GM10266 (cell line): Measurements from ENCODE around the gene FOXK2.

Experiments
- DNase-seq: peaks from one replicate; pipeline ENCODE4 v3.0.0; 2012; ENCODE audit errors: extremely low spot score
- TF ChIP-seq, protein P1 (sequence below): IDR thresholded peaks from 2 replicates; pipeline ENCODE4 v1.5.1; 2012; ENCODE audit warnings: mild to moderate bottlenecking, low read depth; ENCODE audit not compliant: control insufficient read depth, insufficient read depth; ENCODE audit errors: missing control alignments

The FOXK2 gene

GRCh38 chr17:82495844-82496528 lies 23.5 kb upstream of the FOXK2 start:
- TF ChIP-seq, protein P1, sequence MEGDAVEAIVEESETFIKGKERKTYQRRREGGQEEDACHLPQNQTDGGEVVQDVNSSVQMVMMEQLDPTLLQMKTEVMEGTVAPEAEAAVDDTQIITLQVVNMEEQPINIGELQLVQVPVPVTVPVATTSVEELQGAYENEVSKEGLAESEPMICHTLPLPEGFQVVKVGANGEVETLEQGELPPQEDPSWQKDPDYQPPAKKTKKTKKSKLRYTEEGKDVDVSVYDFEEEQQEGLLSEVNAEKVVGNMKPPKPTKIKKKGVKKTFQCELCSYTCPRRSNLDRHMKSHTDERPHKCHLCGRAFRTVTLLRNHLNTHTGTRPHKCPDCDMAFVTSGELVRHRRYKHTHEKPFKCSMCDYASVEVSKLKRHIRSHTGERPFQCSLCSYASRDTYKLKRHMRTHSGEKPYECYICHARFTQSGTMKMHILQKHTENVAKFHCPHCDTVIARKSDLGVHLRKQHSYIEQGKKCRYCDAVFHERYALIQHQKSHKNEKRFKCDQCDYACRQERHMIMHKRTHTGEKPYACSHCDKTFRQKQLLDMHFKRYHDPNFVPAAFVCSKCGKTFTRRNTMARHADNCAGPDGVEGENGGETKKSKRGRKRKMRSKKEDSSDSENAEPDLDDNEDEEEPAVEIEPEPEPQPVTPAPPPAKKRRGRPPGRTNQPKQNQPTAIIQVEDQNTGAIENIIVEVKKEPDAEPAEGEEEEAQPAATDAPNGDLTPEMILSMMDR: no peak
- DNase-seq: no peak

- TF ChIP-seq, protein P1: no peak
- DNase-seq: peak; percentile 94
Measured at GRCh38 chr17:82496529-82497434, 22.8 kb upstream of the FOXK2 start.

GRCh38 chr17:82497483-82498405 lies 21.8 kb upstream of the FOXK2 start:
- TF ChIP-seq, protein P1: no peak
- peak; percentile 59 for DNase-seq

- TF ChIP-seq, protein P1: no peak
- DNase-seq: no peak
Measured at GRCh38 chr17:82502207-82502606, 17.3 kb upstream of the FOXK2 start.

- DNase-seq: no peak
Measured at GRCh38 chr17:82503094-82503727, 16.3 kb upstream of the FOXK2 start.

DNA sequence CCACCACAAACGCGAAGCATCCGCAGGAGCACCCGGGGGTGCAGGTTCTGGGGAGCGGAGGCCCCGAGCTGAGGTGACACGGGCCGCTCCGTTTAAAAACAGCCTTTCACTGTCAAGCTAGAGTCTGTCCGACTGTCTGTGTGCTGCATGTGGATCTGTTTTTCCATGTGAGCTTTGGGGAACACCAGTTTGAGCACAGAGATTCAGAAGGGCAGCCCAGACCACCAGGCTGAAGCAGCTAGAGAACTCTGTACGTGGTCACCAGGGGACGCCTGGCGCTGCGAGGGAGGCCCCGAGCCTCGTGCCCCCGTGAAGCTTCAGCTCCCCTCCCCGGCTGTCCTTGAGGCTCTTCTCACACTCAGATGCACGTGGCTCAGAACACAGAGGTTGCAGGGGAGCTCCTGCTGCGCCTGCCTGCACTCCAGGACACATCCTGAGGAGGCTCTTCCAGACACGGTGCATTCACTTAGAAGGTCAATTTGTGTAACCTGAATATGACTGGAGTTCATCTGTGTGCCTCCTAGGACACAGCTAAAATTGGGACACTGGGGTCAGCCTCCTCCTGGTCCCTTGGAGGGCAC lies 15.7 kb upstream of the FOXK2 start:
- TF ChIP-seq, protein P1: no peak
- no peak for DNase-seq

More at GRCh38 chr17:82503094-82503727, 16.3 kb upstream of the FOXK2 start:
- TF ChIP-seq, protein P1: no peak
